NCI-H2107 treated with DMSO at 0.1 percent for 48 hours (cell line): ENCODE measurements around the gene ABCC11.
"Not testable (repeated sequence)": the region's sequence is repeated elsewhere in the genome, so short reads cannot be mapped to it uniquely, and the experiment has no call there.

Source experiments
- DNase-seq: peaks from one replicate; lab custom pipeline; 2025; ENCODE audit not compliant: unreplicated experiment; lab: John Stamatoyannopoulos, UW

Gene ABCC11

DNA sequence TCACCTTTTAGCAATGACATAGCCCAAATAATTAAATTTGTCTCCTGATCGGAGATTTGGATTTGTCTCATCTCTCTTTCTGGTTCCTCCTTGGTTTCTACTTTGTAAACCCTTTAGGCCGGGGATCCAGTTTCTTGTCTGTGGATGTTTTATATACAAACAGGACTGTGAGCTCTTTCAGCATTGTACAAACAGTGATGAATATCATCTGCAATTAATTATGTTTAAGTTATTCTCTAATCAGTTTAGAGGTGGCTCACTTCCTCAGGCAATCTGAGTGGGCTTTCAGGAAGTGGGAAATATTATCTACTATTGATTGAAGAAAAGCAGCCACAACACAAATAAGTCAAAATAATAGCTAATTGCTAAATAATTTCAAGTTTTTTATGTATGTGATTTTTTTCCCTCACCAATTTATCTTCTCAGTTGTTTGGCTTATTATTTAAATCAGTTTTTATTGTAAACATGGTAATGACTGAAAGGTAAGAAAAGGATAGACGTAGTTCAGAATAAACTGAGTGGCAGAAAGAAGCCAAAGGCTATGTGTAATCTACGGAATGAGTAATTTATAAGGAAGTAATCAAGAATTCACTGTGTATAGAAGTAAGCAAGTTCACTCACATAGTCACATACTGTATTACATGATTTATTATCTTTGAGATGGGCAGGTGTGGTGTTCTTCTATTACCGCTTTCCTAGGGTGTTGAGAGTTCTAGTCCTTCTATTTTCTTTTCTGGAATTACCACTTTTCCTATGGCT, 3.4 kb upstream of the ABCC11 start:
- no peak for DNase-seq

DNA sequence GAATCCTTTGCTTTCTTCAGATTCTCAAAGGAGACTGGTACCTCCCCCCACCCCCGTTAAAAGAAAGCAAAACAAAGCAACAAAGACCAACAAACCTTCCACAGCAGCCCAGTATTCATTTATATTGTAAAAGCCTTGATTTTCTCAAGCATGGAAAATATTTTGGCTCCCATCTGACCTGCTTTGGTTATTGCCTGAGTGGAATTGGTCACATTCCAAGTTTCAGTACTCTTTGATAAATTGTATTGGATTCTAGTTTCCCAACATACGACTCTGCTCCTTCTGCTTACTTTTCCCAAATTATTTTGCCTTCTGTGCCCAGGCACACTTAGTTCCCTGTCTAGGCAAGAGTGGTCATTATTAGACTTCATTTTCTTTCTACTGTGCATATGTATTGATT, 1.3 kb downstream of the ABCC11 start:
- no peak for DNase-seq

DNA sequence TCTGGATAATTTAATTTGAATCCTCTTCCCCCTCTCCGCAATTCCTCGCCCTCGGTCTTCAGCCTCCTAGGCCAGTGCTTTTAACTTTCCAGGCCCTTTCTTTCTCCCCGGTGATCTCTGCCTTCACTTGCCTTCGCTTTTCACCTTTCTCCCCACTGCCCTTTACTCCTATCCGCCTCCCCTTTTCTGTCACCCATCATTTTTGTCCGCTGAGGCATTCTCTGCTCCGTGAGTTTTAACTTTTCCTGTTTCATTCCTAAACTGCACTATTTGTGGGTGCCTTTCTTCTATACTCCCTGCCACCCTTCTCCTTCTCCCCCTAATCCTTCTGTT, 2.5 kb downstream of the ABCC11 start:
- DNase-seq: no peak

DNA sequence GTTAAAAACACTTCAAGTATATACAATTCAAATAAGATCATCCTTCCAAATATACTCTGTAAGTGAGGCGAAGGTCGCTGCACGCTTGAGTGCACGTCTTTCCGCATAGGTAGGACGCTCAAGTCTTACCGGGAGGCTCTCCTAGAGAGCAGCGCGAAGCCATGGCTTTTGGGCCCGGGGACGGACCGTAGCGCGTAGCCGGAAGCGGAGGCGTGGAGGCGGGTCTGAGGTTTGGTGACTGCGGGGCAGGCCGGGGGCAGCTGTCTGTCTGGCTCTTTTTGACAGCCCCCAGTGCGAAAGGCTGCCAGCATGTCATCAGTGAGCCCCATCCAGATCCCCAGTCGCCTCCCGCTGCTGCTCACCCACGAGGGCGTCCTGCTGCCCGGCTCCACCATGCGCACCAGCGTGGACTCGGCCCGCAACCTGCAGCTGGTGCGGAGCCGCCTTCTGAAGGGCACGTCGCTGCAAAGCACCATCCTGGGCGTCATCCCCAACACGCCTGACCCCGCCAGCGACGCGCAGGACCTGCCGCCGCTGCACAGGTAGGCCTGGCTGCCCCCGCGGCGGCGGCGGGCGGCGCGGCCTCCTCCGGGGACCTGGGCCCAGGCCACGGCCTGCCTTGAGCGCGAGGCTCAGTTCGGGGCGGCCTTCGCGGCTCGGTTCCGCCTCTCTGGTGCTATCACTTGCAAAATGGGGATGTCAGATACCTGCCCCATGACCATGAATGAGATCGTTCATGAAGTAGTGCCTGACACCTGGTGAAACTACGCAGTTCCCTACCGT, 3.1 kb downstream of the ABCC11 start, which contains the start of gene LONP2:
TSS of gene LONP2 (plus strand) at position 221 of the 783 bp plus-strand sequence. CDS start at position 310, 89 bp downstream.
- peak; percentile 61 for DNase-seq

DNA sequence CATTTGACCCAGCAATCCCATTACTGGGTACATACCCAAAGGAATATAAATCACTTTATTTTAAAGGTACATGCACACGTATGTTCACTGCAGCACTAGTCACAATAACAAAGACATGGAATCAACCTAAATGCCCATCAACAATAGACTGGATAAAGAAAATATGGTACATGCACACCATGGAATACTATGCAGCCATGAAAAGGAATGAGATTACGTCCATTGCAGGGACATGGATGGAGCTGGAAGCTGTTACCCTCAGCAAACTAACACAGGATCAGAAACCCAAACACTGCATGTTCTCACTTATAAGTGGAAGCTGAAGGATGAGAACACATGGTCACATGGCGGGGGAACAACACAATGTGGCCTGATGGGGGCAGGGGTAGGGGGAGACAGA, 7.2 kb downstream of the ABCC11 start:
- DNase-seq: not testable (repeated sequence)

DNA sequence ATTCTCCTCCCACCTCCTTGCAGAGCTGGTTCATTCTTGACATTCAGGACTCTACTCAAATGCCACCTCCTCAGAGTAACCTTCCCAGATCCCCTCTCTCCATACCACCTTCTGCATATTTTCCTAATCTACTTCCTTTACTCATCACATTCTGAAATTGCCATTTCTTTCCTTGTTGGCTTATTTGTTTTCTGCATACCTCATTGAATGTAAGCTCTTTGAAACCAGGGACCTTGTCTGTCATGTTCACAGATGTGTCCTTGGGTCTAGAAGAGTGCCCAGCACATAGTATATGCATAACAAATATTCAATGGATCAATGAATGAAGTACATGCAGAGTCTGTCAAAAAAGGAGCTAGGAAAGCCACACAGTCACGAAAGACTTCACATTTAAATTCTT, 11.1 kb downstream of the ABCC11 start:
- no peak for DNase-seq

DNA sequence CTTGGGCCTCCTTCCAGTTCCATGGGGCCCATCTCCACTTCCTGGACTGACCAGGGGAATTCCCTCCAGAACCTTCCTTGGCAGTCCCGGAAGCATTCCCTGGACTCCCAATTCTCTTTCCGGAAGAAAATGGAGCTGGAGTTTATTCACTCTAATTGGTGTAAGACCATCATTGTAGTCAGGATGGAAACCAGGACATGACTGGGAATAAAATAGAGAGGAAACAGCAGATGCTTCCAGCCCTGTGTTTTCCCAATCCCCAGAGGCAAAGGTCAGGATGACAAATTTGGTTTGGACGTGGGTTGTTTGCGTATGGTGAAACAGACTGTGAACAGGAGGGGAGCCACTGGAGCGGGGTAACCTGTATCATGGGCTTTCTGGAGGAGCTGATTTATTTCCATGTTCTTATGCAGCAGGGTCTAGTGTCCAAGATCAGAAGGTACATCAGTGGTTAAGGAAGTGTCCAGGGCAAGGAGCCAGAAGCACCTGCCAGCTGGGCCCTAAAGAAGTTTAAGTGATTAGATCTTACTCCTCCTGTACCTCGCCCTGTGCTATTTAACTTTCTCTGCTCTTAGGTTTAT, 11.7 kb downstream of the ABCC11 start:
- no peak for DNase-seq

DNA sequence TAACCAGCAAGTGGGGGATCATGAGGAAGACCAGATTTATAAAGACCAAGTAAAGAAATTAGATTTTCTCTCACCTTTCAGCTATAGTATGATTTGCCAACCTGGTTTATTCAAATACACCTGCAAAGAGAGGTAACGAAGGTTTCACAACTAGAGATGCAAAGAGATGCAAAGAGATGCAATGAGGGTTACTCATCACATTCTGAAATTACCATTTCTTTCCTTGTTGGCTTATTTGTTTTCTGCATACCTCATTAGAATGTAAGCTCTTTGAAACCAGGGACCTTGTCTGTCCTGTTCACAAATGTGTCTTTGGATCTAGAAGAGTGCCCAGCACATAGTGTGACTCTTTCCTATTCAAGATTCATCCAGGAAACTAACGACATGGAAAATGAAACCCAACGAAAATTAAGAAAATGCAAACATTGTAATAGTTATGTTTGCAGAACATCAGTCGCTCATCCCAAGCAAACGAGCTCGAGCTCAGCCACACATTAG, 12.2 kb downstream of the ABCC11 start:
- DNase-seq: no peak

DNA sequence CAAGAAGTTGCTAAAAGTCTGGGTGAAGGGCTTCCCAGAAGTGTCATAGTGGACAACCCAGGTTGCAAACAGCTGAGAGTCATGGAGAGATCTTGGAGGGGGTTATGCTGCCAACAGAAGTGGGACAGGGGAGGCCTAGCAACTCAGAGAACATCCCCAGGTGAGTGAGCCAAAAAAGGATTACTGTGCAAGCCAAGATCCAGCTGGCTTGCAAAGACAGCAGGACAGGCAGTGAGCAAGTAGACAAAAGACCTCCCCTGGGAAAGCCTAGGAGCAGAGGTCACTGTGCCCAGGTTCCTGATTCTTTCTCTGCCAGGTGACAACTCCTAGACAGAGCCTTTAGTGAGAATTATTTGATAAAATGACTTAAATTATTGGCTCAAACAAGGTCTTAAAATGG, 12.7 kb downstream of the ABCC11 start:
- DNase-seq: no peak

DNA sequence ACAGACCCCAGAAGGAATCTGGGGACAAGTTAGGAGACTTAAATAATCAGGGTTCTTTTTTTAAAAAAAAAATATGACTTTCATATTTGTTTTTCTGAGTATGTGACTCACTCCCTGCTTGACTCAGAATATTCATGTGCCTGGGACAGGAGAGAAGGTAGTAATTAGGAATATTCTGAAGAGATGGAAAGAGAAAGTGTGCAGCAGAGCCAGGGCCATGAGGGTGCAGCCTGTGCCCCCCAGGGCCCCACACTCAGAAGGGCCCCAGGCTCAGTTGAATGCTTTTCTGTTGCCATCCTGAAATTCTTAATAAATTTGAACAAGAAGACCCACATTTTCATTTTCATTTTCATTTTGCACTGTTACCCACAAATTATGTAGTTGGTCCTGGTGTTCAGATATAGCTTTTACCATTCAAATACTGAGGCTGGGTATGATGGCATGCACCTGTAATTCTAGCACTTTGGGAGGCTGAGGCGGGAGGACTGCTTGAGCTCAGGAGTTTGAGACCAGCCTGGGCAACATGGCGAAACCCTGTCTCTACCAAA, 14.8 kb downstream of the ABCC11 start:
- no peak for DNase-seq

DNA sequence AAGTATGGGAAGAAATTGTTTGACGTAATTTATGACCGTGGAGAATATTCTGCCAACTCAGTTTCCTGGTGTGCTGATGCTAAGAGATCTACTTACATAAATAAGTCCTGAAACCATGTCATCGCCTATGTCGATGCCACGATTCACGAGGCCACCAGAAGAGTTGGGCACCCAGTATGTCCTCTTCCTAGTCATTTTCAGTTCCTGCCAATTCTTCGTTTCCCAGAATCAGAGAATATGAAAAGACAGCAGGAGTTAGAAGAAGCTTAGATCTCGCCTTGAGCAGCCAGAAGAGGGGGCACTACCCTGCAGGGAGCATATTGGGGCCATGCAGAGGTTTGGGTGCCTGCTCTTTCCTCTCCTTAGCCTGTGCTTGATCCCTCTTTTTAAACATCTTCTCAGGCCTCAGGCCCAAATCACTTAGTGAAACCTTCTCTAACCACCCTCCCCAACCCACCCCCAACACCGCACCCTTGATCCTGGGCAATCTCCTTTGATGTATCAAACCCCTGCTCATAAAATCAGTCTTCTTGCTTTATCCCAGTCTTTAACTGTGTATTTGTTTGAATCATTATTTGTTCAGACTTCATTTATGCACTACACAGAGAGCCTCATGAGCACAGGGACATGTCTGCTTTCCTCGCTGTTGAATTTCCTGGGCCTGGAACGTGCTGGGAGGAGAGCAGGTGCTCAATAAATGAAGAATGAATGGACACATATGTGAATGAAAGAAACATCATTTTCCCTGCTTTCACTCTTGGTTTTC, 15.4 kb downstream of the ABCC11 start:
- no peak for DNase-seq

DNA sequence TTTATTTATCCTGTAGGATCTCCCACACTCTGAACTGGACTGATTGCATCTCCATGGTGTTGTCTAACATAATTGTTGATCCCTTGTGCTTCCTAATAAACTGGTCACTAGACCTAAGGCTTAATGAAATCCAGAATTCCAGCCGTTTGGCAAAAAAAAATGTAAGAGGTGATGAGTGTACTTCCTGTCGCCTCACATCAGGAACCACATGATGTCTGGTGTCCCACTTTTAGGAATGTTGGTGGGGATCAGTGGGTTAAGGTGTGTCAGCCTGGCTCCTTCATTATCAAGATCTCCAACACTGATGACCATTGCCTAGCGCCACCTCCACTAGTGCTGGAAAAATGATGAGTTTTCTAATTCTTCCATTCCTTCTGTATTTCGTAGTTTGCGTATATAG, 21.9 kb downstream of the ABCC11 start:
- no peak for DNase-seq

DNA sequence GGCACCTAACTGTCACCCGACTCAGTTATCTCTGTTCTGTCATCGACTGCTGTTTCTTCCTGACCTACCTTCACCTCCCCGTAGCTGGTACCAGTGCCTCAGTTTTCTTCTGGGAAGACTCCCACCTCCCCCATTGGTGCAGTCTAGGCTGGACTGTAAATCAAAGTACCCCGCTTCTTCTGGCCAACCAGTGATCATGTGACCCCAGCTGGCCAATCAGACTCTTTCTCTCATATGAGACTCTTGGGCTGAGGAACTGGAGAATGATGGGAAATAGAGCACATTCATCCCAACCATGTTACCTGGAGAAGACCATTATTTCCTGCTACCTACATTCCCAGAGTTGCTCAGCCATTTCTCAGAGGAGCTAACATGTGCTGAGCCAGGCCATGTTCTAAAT, 23.8 kb downstream of the ABCC11 start:
- DNase-seq: no peak

DNA sequence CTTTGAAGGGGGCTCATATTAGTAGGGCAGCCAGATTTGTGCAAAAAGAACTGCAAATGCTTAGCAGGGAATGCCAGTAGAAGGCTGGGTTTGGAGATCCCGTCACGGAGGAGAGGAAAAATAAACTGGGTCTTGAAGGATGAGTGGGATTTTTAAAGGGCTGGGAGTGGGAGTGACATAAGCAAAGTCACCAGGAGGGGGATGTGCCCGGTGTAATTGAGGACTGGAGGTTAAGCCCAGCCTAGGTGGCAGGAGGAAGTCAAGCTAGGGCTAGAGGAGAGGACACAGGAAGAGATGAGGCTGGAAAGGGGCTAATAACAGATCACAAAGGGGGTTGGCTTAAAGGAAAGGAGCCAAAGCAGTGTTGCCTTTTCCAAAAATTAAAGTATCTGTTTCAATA, 26.4 kb downstream of the ABCC11 start:
- no peak for DNase-seq

DNA sequence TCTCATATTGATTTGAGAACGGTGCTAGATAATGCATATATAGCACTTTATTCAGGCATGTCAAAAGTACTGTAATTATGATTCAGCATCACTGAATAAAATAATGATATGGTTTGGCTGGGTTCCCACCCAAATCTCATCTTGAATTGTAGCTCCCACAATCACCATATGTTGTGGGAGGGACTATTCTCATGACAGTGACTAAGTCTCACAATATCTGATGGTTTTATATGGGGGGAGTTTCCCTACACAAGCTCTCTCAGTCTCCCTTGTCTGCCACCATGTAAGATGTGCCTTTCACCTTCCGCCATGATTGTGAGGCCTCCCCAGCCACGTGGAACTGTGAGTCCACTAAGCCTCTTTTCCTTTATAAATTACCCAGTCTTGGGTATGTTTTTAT, 28.9 kb downstream of the ABCC11 start:
- no peak for DNase-seq

DNA sequence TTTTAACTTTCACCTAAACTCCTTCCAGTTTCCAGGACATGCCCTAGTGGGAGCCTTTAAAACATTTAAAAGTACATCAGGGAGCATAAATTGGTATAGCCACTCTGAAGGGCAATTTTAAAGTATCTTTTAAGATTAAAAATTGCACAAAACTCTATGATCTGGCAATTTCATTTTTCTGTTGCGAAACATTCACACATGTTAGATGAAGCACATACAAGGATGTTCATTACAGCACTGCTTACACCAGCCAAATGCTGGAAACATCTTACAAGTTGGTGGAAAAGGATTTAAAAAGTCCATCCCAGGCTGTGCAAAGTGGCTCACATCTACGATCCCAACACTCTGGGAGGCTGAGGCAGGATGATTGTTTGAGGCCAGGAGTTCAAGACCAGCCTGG, 29.6 kb downstream of the ABCC11 start:
- DNase-seq: no peak

DNA sequence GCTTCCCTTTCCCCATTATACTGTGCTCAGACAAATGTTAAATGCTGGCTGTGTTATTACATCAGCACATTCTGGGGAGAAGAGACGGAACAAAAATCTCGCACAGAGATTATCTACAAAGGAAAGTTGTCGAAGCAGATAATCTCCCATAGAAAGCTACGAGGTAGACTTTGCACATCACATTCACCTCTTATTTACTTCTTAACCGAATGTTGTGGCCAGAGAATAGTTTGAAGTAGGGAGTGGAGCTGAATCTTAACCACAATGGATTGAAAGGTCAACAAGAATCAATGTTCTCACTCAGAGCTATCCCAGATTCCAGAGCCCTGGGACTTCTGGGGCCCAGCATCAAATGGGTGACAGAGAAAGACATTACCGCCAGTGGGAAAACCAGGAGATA, 31.6 kb downstream of the ABCC11 start:
- DNase-seq: no peak

DNA sequence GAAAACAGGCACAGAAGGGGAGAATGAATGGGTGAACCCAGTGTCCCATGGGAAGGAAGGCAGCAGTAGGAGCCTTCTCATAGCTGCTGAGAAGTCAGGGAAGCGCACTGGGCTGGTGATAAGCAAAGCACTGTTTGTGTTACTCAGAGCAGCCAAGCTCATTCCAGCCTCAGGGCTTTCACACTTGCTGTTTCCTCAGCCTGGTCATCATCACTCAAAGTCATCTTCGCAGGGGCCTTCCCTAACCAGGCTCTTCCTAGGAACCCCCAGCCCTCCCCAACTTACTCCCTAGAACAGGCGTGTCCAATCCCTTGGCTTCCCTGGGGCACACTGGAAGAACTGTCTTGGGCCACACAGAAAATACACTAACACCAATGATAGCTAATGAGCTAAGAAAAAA, 35.3 kb downstream of the ABCC11 start:
- no peak for DNase-seq

DNA sequence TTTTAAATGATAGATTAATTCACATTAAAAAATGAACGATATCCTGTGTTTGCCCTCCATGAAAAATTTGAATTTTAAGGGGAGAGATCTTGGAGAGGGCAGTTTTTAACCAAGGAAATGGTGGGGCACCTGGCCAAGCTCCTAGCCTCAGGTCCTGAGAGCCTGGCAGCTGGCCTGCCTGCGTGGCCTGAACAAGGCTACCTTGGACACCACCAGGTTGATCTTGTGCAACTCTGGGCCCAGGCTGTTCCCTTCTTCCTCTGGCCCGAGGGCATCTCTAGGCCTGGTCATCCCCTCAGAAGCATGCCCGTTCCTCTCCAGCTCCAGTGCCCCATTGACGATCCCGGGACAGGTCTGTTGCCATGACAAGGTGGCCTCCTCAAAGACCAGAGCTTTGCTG, 36.6 kb downstream of the ABCC11 start:
- DNase-seq: no peak

DNA sequence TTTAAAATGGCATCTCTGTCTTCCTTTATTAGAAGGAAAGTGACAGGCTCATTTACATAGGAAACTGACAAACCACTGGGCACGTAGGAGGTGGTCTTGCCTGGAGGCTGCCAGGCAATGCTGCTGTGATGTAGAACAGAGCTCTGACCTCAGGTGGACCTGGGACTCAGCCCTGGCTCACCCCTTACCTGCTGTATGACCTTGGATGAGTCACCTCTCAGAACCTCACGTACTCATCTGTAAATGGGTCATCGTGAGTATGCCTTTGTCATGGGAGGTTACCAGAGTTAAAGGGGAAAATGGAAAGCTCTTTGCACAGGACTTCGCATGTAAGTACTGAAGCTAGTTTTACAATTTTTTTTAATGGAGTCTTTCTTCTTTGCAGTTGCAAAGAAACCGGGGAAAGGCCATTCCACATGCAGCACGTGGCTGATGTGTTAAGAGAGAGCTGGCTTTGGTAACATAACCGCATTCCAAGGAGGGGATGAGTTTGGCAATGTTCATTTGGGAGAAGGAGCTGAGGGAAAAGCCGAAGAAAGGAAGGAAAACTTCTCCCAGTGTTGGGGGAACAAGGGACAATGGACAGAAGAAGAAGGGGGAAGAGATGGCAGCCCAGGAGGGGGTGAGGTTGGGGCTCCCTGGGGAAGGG, 40.6 kb downstream of the ABCC11 start:
- no peak for DNase-seq

DNA sequence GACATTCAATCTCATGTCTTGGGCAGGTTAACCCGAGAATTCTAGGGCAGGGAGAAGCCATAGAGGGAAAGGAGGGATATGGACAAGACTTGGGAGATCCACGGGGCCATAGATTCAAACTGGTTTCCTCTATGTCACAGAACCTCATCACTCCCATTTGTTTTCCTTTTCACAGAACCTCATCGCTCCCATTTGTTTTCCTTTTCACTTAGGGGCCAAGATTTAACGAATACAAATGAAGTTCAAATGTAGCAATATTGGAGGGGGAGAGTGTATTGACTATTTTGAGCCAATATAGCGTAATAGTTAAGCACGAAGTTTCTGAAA, 42.6 kb downstream of the ABCC11 start:
- no peak for DNase-seq
